ENCODE results near the gene EGFLAM.

GRCh38 chr5:38285226-38285625 lies 26.9 kb downstream of the EGFLAM start:
- TF ChIP-seq, protein P1, sequence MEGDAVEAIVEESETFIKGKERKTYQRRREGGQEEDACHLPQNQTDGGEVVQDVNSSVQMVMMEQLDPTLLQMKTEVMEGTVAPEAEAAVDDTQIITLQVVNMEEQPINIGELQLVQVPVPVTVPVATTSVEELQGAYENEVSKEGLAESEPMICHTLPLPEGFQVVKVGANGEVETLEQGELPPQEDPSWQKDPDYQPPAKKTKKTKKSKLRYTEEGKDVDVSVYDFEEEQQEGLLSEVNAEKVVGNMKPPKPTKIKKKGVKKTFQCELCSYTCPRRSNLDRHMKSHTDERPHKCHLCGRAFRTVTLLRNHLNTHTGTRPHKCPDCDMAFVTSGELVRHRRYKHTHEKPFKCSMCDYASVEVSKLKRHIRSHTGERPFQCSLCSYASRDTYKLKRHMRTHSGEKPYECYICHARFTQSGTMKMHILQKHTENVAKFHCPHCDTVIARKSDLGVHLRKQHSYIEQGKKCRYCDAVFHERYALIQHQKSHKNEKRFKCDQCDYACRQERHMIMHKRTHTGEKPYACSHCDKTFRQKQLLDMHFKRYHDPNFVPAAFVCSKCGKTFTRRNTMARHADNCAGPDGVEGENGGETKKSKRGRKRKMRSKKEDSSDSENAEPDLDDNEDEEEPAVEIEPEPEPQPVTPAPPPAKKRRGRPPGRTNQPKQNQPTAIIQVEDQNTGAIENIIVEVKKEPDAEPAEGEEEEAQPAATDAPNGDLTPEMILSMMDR (IDR thresholded peaks at IDR 0.05; ENCODE audit: extremely low read depth in 1 of 2, insufficient read depth in 1 of 2, low read depth in 1 of 2, low read length in 2 of 2) = no peak
- TF ChIP-seq EZH2 (IDR thresholded peaks at IDR 0.05; ENCODE audit: borderline replicate concordance, low read depth, low read length, severe bottlenecking) (no peak), POLR2A (IDR thresholded peaks at IDR 0.05; ENCODE audit: low read depth, low read length) (no peak), JUN (IDR thresholded peaks at IDR 0.05; ENCODE audit: borderline replicate concordance, insufficient read depth, insufficient read length, low read depth) (no peak), POLR2AphosphoS5 (IDR thresholded peaks at IDR 0.05; ENCODE audit: insufficient read depth, low read depth, low read length) (no peak), FOS (IDR thresholded peaks at IDR 0.05; ENCODE audit: borderline replicate concordance, insufficient read depth, low read length) (no peak), GATA2 (IDR thresholded peaks at IDR 0.05; ENCODE audit: insufficient read depth, insufficient read length, low read depth, low read length) (no peak), MYC (IDR thresholded peaks at IDR 0.05; ENCODE audit: low read depth, low read length) (no peak)
- TF ChIP-seq, protein P2, sequence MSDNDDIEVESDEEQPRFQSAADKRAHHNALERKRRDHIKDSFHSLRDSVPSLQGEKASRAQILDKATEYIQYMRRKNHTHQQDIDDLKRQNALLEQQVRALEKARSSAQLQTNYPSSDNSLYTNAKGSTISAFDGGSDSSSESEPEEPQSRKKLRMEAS (IDR thresholded peaks at IDR 0.05; ENCODE audit: insufficient read depth, insufficient read length) = no peak
